GM18502 (cell line): ENCODE results near the gene PFN3.
A peak's percentile ranks its signal among the peaks of the same experiment; 100 is the strongest.

Source experiments
- ATAC-seq: cut with Tn5 transposase; IDR thresholded peaks from one replicate; pipeline ENCODE4 v1.9.1; 2021; ENCODE audit warnings: mild to moderate bottlenecking; ENCODE audit not compliant: unreplicated experiment, poor library complexity

PFN3 gene

GRCh38 chr5:177402271-177403043 lies 2.0 kb upstream of the PFN3 start:
- ATAC-seq: no peak

GRCh38 chr5:177397875-177398390 lies 2.5 kb downstream of the PFN3 start:
- ATAC-seq: no peak

GRCh38 chr5:177396807-177397206 lies 3.7 kb downstream of the PFN3 start:
- ATAC-seq: no peak

DNA sequence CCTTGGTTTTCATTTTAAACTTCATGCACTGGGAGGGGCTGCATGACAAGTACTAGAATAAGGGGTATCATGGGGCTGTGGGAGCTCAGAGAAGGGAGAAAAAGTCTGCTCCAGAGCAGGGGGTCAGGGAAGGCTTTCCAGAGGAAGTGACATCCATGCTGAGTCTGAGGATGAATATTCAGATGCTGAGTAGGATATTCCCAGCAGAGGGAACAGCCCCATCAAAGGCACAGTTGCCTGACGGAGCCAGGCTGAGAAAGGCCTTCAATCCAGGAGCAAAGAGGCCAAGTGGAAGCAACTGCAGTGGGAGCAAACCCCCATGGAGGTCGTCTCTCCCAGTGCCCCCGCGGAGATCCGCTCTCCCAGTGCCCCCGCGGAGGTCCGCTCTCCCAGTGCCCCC lies 4.4 kb downstream of the PFN3 start:
- ATAC-seq: no peak

DNA sequence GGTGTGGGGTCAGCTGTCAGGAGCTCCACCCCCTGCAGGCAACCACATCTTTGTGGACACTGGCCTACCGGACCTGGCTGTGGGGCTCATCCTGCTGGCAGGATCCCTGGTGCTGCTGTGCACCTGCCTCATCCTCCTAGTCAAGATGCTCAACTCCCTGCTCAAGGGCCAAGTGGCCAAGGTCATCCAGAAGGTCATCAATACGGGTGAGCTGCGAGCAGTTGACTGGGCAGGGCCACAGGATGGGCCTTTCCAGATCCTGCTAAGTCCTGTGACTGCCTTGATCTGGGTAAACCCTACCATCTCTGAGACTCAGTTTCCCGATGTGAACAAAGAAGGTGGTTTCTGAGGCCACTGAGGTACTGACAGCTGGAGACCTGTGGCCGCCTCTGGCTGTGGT lies 6.5 kb downstream of the PFN3 start:
- no peak for ATAC-seq

- ATAC-seq: no peak
Measured at GRCh38 chr5:177393206-177393765, 7.2 kb downstream of the PFN3 start.

- no peak for ATAC-seq
Measured at GRCh38 chr5:177392765-177393164, 7.7 kb downstream of the PFN3 start.

- ATAC-seq: peak; percentile 79
Measured at GRCh38 chr5:177390363-177391300, 9.8 kb downstream of the PFN3 start.

- ATAC-seq: no peak
Measured at GRCh38 chr5:177389241-177390169, 11.0 kb downstream of the PFN3 start.

GRCh38 chr5:177388521-177389052 lies 11.9 kb downstream of the PFN3 start:
- no peak for ATAC-seq

- ATAC-seq: no peak
Measured at GRCh38 chr5:177387405-177387804, 13.1 kb downstream of the PFN3 start.

DNA sequence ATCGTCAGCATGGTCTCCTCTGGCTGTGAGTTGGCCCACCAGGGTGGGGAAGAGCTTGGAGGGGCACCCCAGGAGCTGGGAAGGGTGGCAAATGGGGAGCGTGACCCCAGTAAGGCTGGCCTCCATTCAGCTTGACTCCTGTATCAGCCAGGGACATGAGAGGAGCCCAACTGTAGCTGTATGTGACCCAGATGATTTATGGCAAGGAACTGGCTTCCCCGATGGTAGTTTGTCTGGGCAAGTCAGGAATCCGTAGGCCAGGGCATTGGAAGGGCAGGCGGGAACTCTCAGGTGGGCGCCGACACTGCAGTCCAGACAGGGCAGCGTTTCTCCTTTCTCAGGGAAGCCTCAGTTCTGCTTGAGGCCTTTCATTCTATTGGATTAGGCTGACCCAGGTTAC lies 13.9 kb downstream of the PFN3 start:
- ATAC-seq: no peak

GRCh38 chr5:177385720-177386119 lies 14.7 kb downstream of the PFN3 start:
- ATAC-seq: no peak

GRCh38 chr5:177384134-177384533 lies 16.3 kb downstream of the PFN3 start, which contains the start of gene SLC34A1:
Gene SLC34A1 (plus strand): TSS chr5:177384434. CDS start chr5:177385742, 1,308 bp downstream.
- no peak for ATAC-seq

DNA sequence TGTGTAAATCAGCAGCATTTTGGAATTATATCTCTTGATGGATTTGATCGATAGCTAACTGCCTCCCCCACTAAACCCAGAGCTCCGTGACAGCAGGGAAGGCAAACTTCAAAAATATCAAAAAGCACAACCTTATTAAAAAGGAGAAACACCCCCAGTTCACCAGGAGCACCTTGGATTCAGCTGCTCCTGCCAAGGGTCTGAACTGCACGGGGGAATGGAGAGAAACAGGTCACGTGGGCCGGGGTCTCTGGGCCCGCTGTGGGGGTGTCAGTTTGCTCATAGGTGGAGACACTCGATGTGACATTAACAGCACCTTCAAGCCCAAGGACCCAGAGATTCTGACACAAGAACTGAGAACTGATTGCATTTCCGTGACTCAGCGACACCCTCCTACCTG lies 17.3 kb downstream of the PFN3 start:
- ATAC-seq: no peak

DNA sequence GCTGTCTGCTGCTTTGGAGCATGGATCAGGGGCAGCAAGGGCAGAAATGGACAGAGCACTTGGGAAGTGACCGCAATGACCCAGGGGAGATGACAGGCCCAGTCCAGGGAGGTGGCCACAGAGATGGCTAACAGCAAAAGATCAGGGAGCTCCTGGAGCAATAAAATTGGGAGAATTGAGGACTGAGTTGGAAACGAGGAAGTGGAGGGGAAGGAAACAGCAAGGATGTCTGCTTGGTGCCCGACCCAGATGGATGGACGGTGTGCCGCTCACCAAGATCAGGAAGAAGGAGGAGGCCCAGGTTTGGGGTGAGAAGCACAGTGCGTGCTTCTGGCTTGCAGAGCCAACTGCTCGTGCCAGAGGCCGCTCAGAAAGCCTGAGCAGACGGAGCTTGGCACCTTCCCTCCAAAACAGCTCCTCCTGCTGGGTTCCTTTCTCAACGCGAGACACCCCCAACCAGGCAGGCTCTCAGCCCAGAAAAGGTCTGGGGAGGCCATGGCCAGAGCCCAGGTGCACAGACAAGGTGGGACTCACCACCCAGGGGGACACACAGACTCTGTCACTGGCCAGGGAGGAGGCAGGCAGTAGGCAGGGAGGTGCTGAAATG lies 17.9 kb downstream of the PFN3 start:
- ATAC-seq: no peak

- ATAC-seq: no peak
Measured at GRCh38 chr5:177380805-177381126, 19.7 kb downstream of the PFN3 start.

GRCh38 chr5:177378884-177379883 lies 21.3 kb downstream of the PFN3 start:
- no peak for ATAC-seq
